Measurements from ENCODE around the gene ZNF157.

ZNF157 gene

GRCh38 chrX:47384502-47384901 is 14.1 kb downstream of the ZNF157 start:
- Mint-ChIP-seq H3K27me3 (peaks cover 0 to 12% of the 10 kb centered on the region in 2 donors), H3K4me1 (peaks cover 0 to 6% of the 10 kb centered on the region in 2 donors), H3K27ac (no peak overlapping the region), H3K9me3 (no peaks in the 10 kb centered on the region), H3K36me3 (no peaks in the 10 kb centered on the region), H3K4me3 (no peak overlapping the region)
- DNase-seq = peak; percentile 44
- ATAC-seq (replicated peaks) = peak; percentile 53 to 75

- Mint-ChIP-seq H3K9me3 (no peaks in the 10 kb centered on the region), H3K27ac (no peak overlapping the region), H3K4me1 (peaks cover 0 to 4% of the 10 kb centered on the region in 2 donors), H3K4me3 (no peak overlapping the region), H3K27me3 (peaks cover 0 to 9% of the 10 kb centered on the region in 2 donors), H3K36me3 (no peaks in the 10 kb centered on the region)
- no peak for ATAC-seq (replicated peaks)
- DNase-seq = no peak
Observed at GRCh38 chrX:47390780-47391179, 20.4 kb downstream of the ZNF157 start.

GRCh38 chrX:47413179-47413594 is 42.8 kb downstream of the ZNF157 start:
- H3K36me3 Mint-ChIP-seq = peaks cover 37 to 46% of the 10 kb centered on the region in 2 donors
- H3K4me3 Mint-ChIP-seq = no peak overlapping the region
- DNase-seq (no peak), ATAC-seq (replicated peaks) (no peak)
- H3K4me1 Mint-ChIP-seq = no peaks in the 10 kb centered on the region
- peaks cover 7 to 27% of the 10 kb centered on the region in 2 donors for H3K9me3 Mint-ChIP-seq
- no peak overlapping the region for H3K27ac Mint-ChIP-seq
- no peaks in the 10 kb centered on the region for H3K27me3 Mint-ChIP-seq

- Mint-ChIP-seq H3K9me3 (peaks cover 0 to 11% of the 10 kb centered on the region in 2 donors), H3K27me3 (peaks cover 0 to 4% of the 10 kb centered on the region in 2 donors), H3K4me3 (no peak overlapping the region), H3K27ac (no peak overlapping the region), H3K4me1 (peaks cover 10 to 11% of the 10 kb centered on the region in 2 donors), H3K36me3 (peaks cover 6 to 15% of the 10 kb centered on the region in 2 donors)
- DNase-seq (no peak), ATAC-seq (replicated peaks) (no peak)
Observed at GRCh38 chrX:47420265-47420664, 49.9 kb downstream of the ZNF157 start.

- peak overlapping the region; percentile 63 for H3K27ac Mint-ChIP-seq
- no peak for DNase-seq
Observed at GRCh38 chrX:47420962-47421361, 50.6 kb downstream of the ZNF157 start.

GRCh38 chrX:47422444-47422843 is 52.1 kb downstream of the ZNF157 start:
- Mint-ChIP-seq H3K9me3 (peaks cover 0 to 11% of the 10 kb centered on the region in 2 donors), H3K27me3 (peaks cover 0 to 4% of the 10 kb centered on the region in 2 donors), H3K4me3 (no peak overlapping the region), H3K36me3 (peaks cover 2 to 15% of the 10 kb centered on the region in 2 donors), H3K27ac (no peak overlapping the region), H3K4me1 (peaks cover 10 to 11% of the 10 kb centered on the region in 2 donors)
- ATAC-seq (replicated peaks) (no peak), DNase-seq (no peak)

More at GRCh38 chrX:47420962-47421361, 50.6 kb downstream of the ZNF157 start:
- peaks cover 0 to 11% of the 10 kb centered on the region in 2 donors for H3K9me3 Mint-ChIP-seq
- H3K4me3 Mint-ChIP-seq = no peak overlapping the region
- peak; percentile 55 to 76 for ATAC-seq (replicated peaks)
- H3K27me3 Mint-ChIP-seq = peaks cover 0 to 4% of the 10 kb centered on the region in 2 donors
- H3K36me3 Mint-ChIP-seq = peaks cover 6 to 15% of the 10 kb centered on the region in 2 donors
- H3K4me1 Mint-ChIP-seq = peaks cover 10 to 11% of the 10 kb centered on the region in 2 donors

- ATAC-seq (replicated peaks) = no peak
- H3K9me3 Mint-ChIP-seq = no peaks in the 10 kb centered on the region
- no peak for DNase-seq
- H3K27me3 Mint-ChIP-seq = no peaks in the 10 kb centered on the region
- H3K4me3 Mint-ChIP-seq = no peak overlapping the region
- peaks cover 0 to 2% of the 10 kb centered on the region in 2 donors for H3K36me3 Mint-ChIP-seq
- H3K4me1 Mint-ChIP-seq = no peaks in the 10 kb centered on the region
- H3K27ac Mint-ChIP-seq = no peak overlapping the region
Observed at GRCh38 chrX:47430925-47431324, 60.5 kb downstream of the ZNF157 start.

- ATAC-seq (replicated peaks) = peak; percentile 31 to 57
- Mint-ChIP-seq H3K4me3 (no peak overlapping the region), H3K4me1 (no peaks in the 10 kb centered on the region), H3K27me3 (no peaks in the 10 kb centered on the region), H3K9me3 (peaks cover 11 to 34% of the 10 kb centered on the region in 2 donors), H3K36me3 (peaks cover 48 to 68% of the 10 kb centered on the region in 2 donors), H3K27ac (no peak overlapping the region)
- DNase-seq = no peak
Observed at GRCh38 chrX:47446431-47446830, 76.1 kb downstream of the ZNF157 start.

- no peak for ATAC-seq (replicated peaks)
- H3K9me3 Mint-ChIP-seq = peaks cover 10 to 34% of the 10 kb centered on the region in 2 donors
Observed at GRCh38 chrX:47446971-47447370, 76.6 kb downstream of the ZNF157 start.

GRCh38 chrX:47447607-47448006 is 77.2 kb downstream of the ZNF157 start:
- no peak for ATAC-seq (replicated peaks)
- H3K4me3 Mint-ChIP-seq = no peak overlapping the region
- peaks cover 9 to 34% of the 10 kb centered on the region in 2 donors for H3K9me3 Mint-ChIP-seq
- peaks cover 54 to 77% of the 10 kb centered on the region in 2 donors for H3K36me3 Mint-ChIP-seq
- H3K27me3 Mint-ChIP-seq = no peaks in the 10 kb centered on the region
- H3K27ac Mint-ChIP-seq = no peak overlapping the region
- H3K4me1 Mint-ChIP-seq = no peaks in the 10 kb centered on the region
- no peak for DNase-seq

More at GRCh38 chrX:47446971-47447370, 76.6 kb downstream of the ZNF157 start:
- H3K27ac Mint-ChIP-seq = no peak overlapping the region
- H3K4me1 Mint-ChIP-seq = no peaks in the 10 kb centered on the region
- H3K27me3 Mint-ChIP-seq = no peaks in the 10 kb centered on the region
- DNase-seq = no peak
- no peak overlapping the region for H3K4me3 Mint-ChIP-seq
- H3K36me3 Mint-ChIP-seq = peaks cover 48 to 72% of the 10 kb centered on the region in 2 donors

- DNase-seq = no peak
- H3K4me1 Mint-ChIP-seq = no peaks in the 10 kb centered on the region
- no peak for ATAC-seq (replicated peaks)
- H3K27ac Mint-ChIP-seq = no peak overlapping the region
- peaks cover 55 to 84% of the 10 kb centered on the region in 2 donors for H3K36me3 Mint-ChIP-seq
- no peaks in the 10 kb centered on the region for H3K27me3 Mint-ChIP-seq
- H3K9me3 Mint-ChIP-seq = peaks cover 9 to 34% of the 10 kb centered on the region in 2 donors
- H3K4me3 Mint-ChIP-seq = no peak overlapping the region
Observed at GRCh38 chrX:47448165-47448806, 77.9 kb downstream of the ZNF157 start.

- Mint-ChIP-seq H3K27ac (no peak overlapping the region), H3K27me3 (no peaks in the 10 kb centered on the region), H3K9me3 (peaks cover 7 to 29% of the 10 kb centered on the region in 2 donors), H3K4me3 (no peak overlapping the region), H3K4me1 (no peaks in the 10 kb centered on the region), H3K36me3 (peaks cover 61 to 89% of the 10 kb centered on the region in 2 donors)
- ATAC-seq (replicated peaks) = no peak
- DNase-seq = no peak
Observed at GRCh38 chrX:47452112-47452511, 81.7 kb downstream of the ZNF157 start.

GRCh38 chrX:47456080-47456479 is 85.7 kb downstream of the ZNF157 start:
- Mint-ChIP-seq H3K27ac (no peak overlapping the region), H3K4me1 (no peaks in the 10 kb centered on the region), H3K27me3 (no peaks in the 10 kb centered on the region), H3K36me3 (peaks cover 38 to 67% of the 10 kb centered on the region in 2 donors), H3K9me3 (peaks cover 0 to 3% of the 10 kb centered on the region in 2 donors), H3K4me3 (no peak overlapping the region)
- ATAC-seq (replicated peaks) = no peak
- DNase-seq = no peak

GRCh38 chrX:47458528-47458927 is 88.2 kb downstream of the ZNF157 start:
- Mint-ChIP-seq H3K36me3 (peaks cover 32 to 56% of the 10 kb centered on the region in 2 donors), H3K27ac (no peak overlapping the region), H3K4me1 (no peaks in the 10 kb centered on the region), H3K9me3 (peaks cover 0 to 7% of the 10 kb centered on the region in 2 donors), H3K27me3 (no peaks in the 10 kb centered on the region), H3K4me3 (no peak overlapping the region)
- ATAC-seq (replicated peaks) = no peak
- no peak for DNase-seq

- Mint-ChIP-seq H3K9me3 (peaks cover 0 to 7% of the 10 kb centered on the region in 2 donors), H3K27me3 (no peaks in the 10 kb centered on the region), H3K27ac (peak overlapping the region; percentile 20), H3K36me3 (peaks cover 26 to 45% of the 10 kb centered on the region in 2 donors), H3K4me3 (no peak overlapping the region), H3K4me1 (peaks cover 0 to 6% of the 10 kb centered on the region in 2 donors)
- ATAC-seq (replicated peaks) (no peak), DNase-seq (no peak)
Observed at GRCh38 chrX:47460561-47460960, 90.2 kb downstream of the ZNF157 start.
